ENCODE data around the gene SNX18.
"Not testable (repeated sequence)": the region's sequence is repeated elsewhere in the genome, so short reads cannot be mapped to it uniquely, and the experiment has no call there.

Gene SNX18

GRCh38 chr5:54519509-54519876 lies 1.9 kb downstream of the SNX18 start:
- no peak for DNase-seq (ENCODE audit: low spot score)

- no peak for DNase-seq (ENCODE audit: low spot score)
Measured at GRCh38 chr5:54520438-54520846, 2.9 kb downstream of the SNX18 start.

- DNase-seq (ENCODE audit: low spot score) = no peak
Measured at GRCh38 chr5:54520940-54521339, 3.4 kb downstream of the SNX18 start.

- no peak for DNase-seq (ENCODE audit: low spot score)
Measured at GRCh38 chr5:54521856-54522479, 4.4 kb downstream of the SNX18 start.

- DNase-seq (ENCODE audit: low spot score) = no peak
Measured at GRCh38 chr5:54523534-54523933, 6.0 kb downstream of the SNX18 start.

- no peak for DNase-seq (ENCODE audit: low spot score)
Measured at GRCh38 chr5:54524082-54524481, 6.5 kb downstream of the SNX18 start.

- no peak for DNase-seq (ENCODE audit: low spot score)
Measured at GRCh38 chr5:54524704-54525103, 7.1 kb downstream of the SNX18 start.

- DNase-seq (ENCODE audit: low spot score) = no peak
Measured at GRCh38 chr5:54525261-54525660, 7.7 kb downstream of the SNX18 start.

GRCh38 chr5:54525692-54526091 lies 8.1 kb downstream of the SNX18 start:
- DNase-seq (ENCODE audit: low spot score) = no peak

GRCh38 chr5:54526604-54527288 lies 9.2 kb downstream of the SNX18 start:
- DNase-seq (ENCODE audit: low spot score) = no peak

GRCh38 chr5:54528633-54529209 lies 11.2 kb downstream of the SNX18 start:
- DNase-seq (ENCODE audit: low spot score) = no peak

GRCh38 chr5:54529565-54529964 lies 12.0 kb downstream of the SNX18 start:
- no peak for DNase-seq (ENCODE audit: low spot score)

- no peak for DNase-seq (ENCODE audit: low spot score)
Measured at GRCh38 chr5:54531546-54531945, 14.0 kb downstream of the SNX18 start.

GRCh38 chr5:54533541-54534190 lies 16.1 kb downstream of the SNX18 start:
- no peak for DNase-seq (ENCODE audit: low spot score)

GRCh38 chr5:54534191-54535004 lies 16.8 kb downstream of the SNX18 start:
- no peak for DNase-seq (ENCODE audit: low spot score)

GRCh38 chr5:54535149-54535844 lies 17.7 kb downstream of the SNX18 start:
- no peak for DNase-seq (ENCODE audit: low spot score)

GRCh38 chr5:54536375-54536774 lies 18.8 kb downstream of the SNX18 start:
- not testable (repeated sequence) for DNase-seq (ENCODE audit: low spot score)

GRCh38 chr5:54536861-54537260 lies 19.3 kb downstream of the SNX18 start:
- DNase-seq (ENCODE audit: low spot score) = not testable (repeated sequence)

- no peak for DNase-seq (ENCODE audit: low spot score)
Measured at GRCh38 chr5:54537725-54538124, 20.2 kb downstream of the SNX18 start.

GRCh38 chr5:54538156-54538555 lies 20.6 kb downstream of the SNX18 start:
- DNase-seq (ENCODE audit: low spot score) = no peak

GRCh38 chr5:54539001-54539400 lies 21.4 kb downstream of the SNX18 start:
- no peak for DNase-seq (ENCODE audit: low spot score)

GRCh38 chr5:54540286-54540685 lies 22.7 kb downstream of the SNX18 start:
- no peak for DNase-seq (ENCODE audit: low spot score)

Data from HuH-7.5 (cell line).